H1 (cell line): ENCODE data around the gene FCRL6. TPM values are rescaled to one million over a fixed set of nuclear protein-coding genes. Genes with fewer than 3 reads are reported as not detected.

ENCODE experiments used
- SUZ12 ChIP-seq: fragments of 200-600 bp; sonication (generic); IDR thresholded peaks from 2 replicates; pipeline ENCODE4 v1.6.1; 2012; ENCODE audit warnings: mild to moderate bottlenecking, inconsistent platforms, low read length, moderate library complexity, mixed read lengths
- polyA plus RNA-seq, 7 experiments: library from polyadenylated mRNA; depleted of rRNA in 3 of 7; stranded (reverse) in 5 of 7; unstranded in 2 of 7; fragments of >200 nt in 5 of 7; fragments of 200-250 nt in 2 of 7; gene quantifications; 1 replicate in 5 of 7; 2 replicates in 1 of 7; 4 replicates in 1 of 7; pipeline versions ENCODE4 v1.2.1 to v1.2.3, GENCODE V29; 2011 to 2013; ENCODE audit warnings: missing spikeins in 2 of 7, mixed read lengths in 2 of 7
- total RNA-seq: library from RNA; stranded (reverse); fragmentation: NEBNext Ultra II Directional; extraction: Animal tissue kit (Norgen Biotek cat#: 25700); gene quantifications from 2 replicates; pipeline ENCODE4 v1.2.1, GENCODE V29; 2021

The FCRL6 gene
- total and polyA plus RNA-seq, 2 of the 8 experiments (the other 6 are each of a cell fraction or from before 2014, with no cell fraction given): not detected

- no peak for TF ChIP-seq SUZ12
Measured at GRCh38 chr1:159855709-159856108, 53.5 kb downstream of the FCRL6 start (continued).
